PC-9 (cell line): Measurements from ENCODE around the gene FDPS. TPM values are rescaled to one million over a fixed set of nuclear protein-coding genes. Genes with fewer than 3 reads are reported as not detected.

Source experiments
- BruUV-seq: library from RNA; stranded (reverse); fragments of 400-500 nt; replicated peaks from 2 replicates; lab custom pipeline; 2021; lab: Mats Ljungman, UMichigan
- CTCF ChIA-PET: fragments of 300-600 bp; sonication (Branson Sonifier 250); formaldehyde crosslinking; loops from one replicate; lab custom pipeline; 2022; ENCODE audit warnings: antibody characterized with exemption; lab: Charles Lee
- POLR2A ChIA-PET: fragments of 300-600 bp; sonication (Branson Sonifier 250); formaldehyde crosslinking; loops from one replicate; lab custom pipeline; 2022; ENCODE audit warnings: antibody characterized with exemption; ENCODE audit not compliant: unreplicated experiment; lab: Charles Lee
- DNase-seq, 2 experiments: peaks; one replicate each; pipeline versions ENCODE4 v3.0.0 to v3.0.0-alpha.2; 2015 to 2022; ENCODE audit warnings: mixed read lengths in 1 of 2
- H2AFZ ChIP-seq: fragments of 200-600 bp; sonication (generic); 2 replicates; pipeline ENCODE4 v1.8.1; 2017; ENCODE audit warnings: antibody characterized with exemption
- H3F3A ChIP-seq: fragments of 200-600 bp; sonication (generic); 2 replicates; pipeline ENCODE4 v1.8.1; 2017; ENCODE audit warnings: antibody characterized with exemption, mild to moderate bottlenecking, low read depth; ENCODE audit not compliant: insufficient read depth
- H3K27ac ChIP-seq: fragments of 200-600 bp; sonication (generic); 2 replicates; pipeline ENCODE4 v1.6.1; 2016; ENCODE audit warnings: mixed run types
- H3K27me3 ChIP-seq: fragments of 200-600 bp; sonication (generic); 2 replicates; pipeline ENCODE4 v1.6.1; 2016; ENCODE audit warnings: low read depth, mixed run types; ENCODE audit not compliant: insufficient read depth
- H3K36me3 ChIP-seq: fragments of 200-600 bp; sonication (generic); 2 replicates; pipeline ENCODE4 v1.6.1; 2016; ENCODE audit warnings: low read depth, mixed run types
- H3K4me1 ChIP-seq: fragments of 200-600 bp; sonication (generic); replicated peaks from 2 replicates; pipeline ENCODE4 v1.6.1; 2016; ENCODE audit warnings: mixed run types; ENCODE audit not compliant: insufficient read depth
- H3K4me2 ChIP-seq: fragments of 200-600 bp; sonication (generic); 2 replicates; pipeline ENCODE4 v1.6.1; 2017; ENCODE audit warnings: mixed run types
- H3K4me3 ChIP-seq: fragments of 200-600 bp; sonication (generic); 2 replicates; pipeline ENCODE4 v1.6.1; 2016; ENCODE audit warnings: mixed run types
- H3K79me2 ChIP-seq: fragments of 200-600 bp; sonication (generic); 2 replicates; pipeline ENCODE4 v1.6.1; 2017; ENCODE audit warnings: low read depth, mixed run types
- H3K9me2 ChIP-seq: fragments of 200-600 bp; sonication (generic); 2 replicates; pipeline ENCODE4 v1.8.1; 2017; ENCODE audit warnings: mild to moderate bottlenecking; ENCODE audit not compliant: insufficient read depth
- H3K9me3 ChIP-seq: fragments of 200-600 bp; sonication (generic); 2 replicates; pipeline ENCODE4 v1.8.1; 2016; ENCODE audit warnings: low read depth; ENCODE audit not compliant: insufficient read depth
- H4K20me1 ChIP-seq: fragments of 200-600 bp; sonication (generic); 2 replicates; pipeline ENCODE4 v1.8.1; 2017; ENCODE audit not compliant: insufficient read depth
- CTCF ChIP-seq: fragments of 200-600 bp; sonication (generic); conservative IDR thresholded peaks from 2 replicates; pipeline ENCODE4 v1.6.1; 2017; ENCODE audit warnings: mixed run types, antibody characterized with exemption, mild to moderate bottlenecking, moderate library complexity
- EZH2 ChIP-seq: fragments of 200-600 bp; sonication (generic); IDR thresholded peaks from 2 replicates; pipeline ENCODE4 v1.8.0; 2017; ENCODE audit warnings: antibody characterized with exemption, low read depth
- intact Hi-C: fragments of 100-400 bp; cut with micrococcal nuclease; formaldehyde crosslinking; loops from one replicate; pipeline ENCODE4 v1.10.0; 2022; ENCODE audit not compliant: unreplicated experiment
- total RNA-seq: library from RNA; stranded (reverse); gene quantifications from 2 replicates; pipeline ENCODE4 v1.2.3, GENCODE V29; 2021

FDPS gene
- total RNA-seq, 1 experiment from 2014 or later: 568 TPM

- Histone ChIP-seq H3K9me2 (0 out of 2 replicates have a peak, but pooled peaks cover 6% of the 10 kb centered on the region), H3K4me1 (peaks cover 20% of the 10 kb centered on the region), H3K79me2 (peaks cover 22% of the 10 kb centered on the region), H4K20me1 (peaks cover 11% of the 10 kb centered on the region; the same call in 1 of the 2 replicates), H3K9me3 (no peaks in the 10 kb centered on the region), H3K27me3 (no peaks in the 10 kb centered on the region), H2AFZ (no peak overlapping the region), H3F3A (peaks cover 16% of the 10 kb centered on the region), H3K4me3 (no peak overlapping the region), H3K36me3 (no peaks in the 10 kb centered on the region), H3K27ac (no peak overlapping the region), H3K4me2 (no peak overlapping the region)
- no TSS peak for BruUV-seq
- DNase-seq: no peak
- TF ChIP-seq EZH2: no peak
- no peak for TF ChIP-seq CTCF
- ChIA-PET CTCF (no interaction called here), POLR2A (no interaction called here)
- intact Hi-C loops: loop anchor here (5.0 kb wide), 1 partner anchor 44 kb away; the partner anchor contains the start of gene SCAMP3
Observed at GRCh38 chr1:155305881-155306391, 2.7 kb upstream of the FDPS start.

- Histone ChIP-seq H3K4me2 (peak overlapping the region; percentile 72), H3K4me1 (peaks cover 26% of the 10 kb centered on the region), H3K4me3 (peak overlapping the region; percentile 88; the same call in 1 of the 2 replicates), H3K27ac (peak overlapping the region; percentile 91), H3K79me2 (peaks cover 35% of the 10 kb centered on the region), H3K9me2 (0 out of 2 replicates have a peak, but pooled peaks cover 6% of the 10 kb centered on the region), H4K20me1 (peaks cover 16% of the 10 kb centered on the region; the same call in 1 of the 2 replicates), H3K27me3 (no peaks in the 10 kb centered on the region), H2AFZ (no peak overlapping the region), H3F3A (peaks cover 16% of the 10 kb centered on the region), H3K36me3 (no peaks in the 10 kb centered on the region; the same call in 1 of the 2 replicates), H3K9me3 (no peaks in the 10 kb centered on the region)
- POLR2A ChIA-PET: interaction anchor here (1.4 kb wide), 1 partner anchor 16 kb away, joined by 24 read pairs; no protein-coding TSS in a partner anchor
- BruUV-seq: no TSS peak
- intact Hi-C loops: loop anchor here (5.0 kb wide), 1 partner anchor 45 kb away; the partner anchor contains the start of gene SCAMP3
- TF ChIP-seq EZH2 (no peak), CTCF (no peak)
- CTCF ChIA-PET: interaction anchor here (0.6 to 0.9 kb wide), 3 partner anchors 36 to 700 kb away, joined by 3 to 6 read pairs (median 4); no protein-coding TSS in a partner anchor
- DNase-seq: no peak
Observed at GRCh38 chr1:155307247-155307740, 1.4 kb upstream of the FDPS start.

GRCh38 chr1:155309423-155310021 lies 856 bp downstream of the FDPS start:
- Histone ChIP-seq H3K4me3 (peak overlapping the region; percentile 88), H3K9me2 (0 out of 2 replicates have a peak, but pooled peaks cover 6% of the 10 kb centered on the region), H4K20me1 (peaks cover 16% of the 10 kb centered on the region; the same call in 1 of the 2 replicates), H3K79me2 (peaks cover 44% of the 10 kb centered on the region), H3K4me1 (peaks cover 26% of the 10 kb centered on the region), H2AFZ (peak overlapping the region; percentile 72), H3K4me2 (peak overlapping the region; percentile 91), H3K9me3 (no peaks in the 10 kb centered on the region), H3K36me3 (peaks cover 4% of the 10 kb centered on the region), H3K27me3 (no peaks in the 10 kb centered on the region), H3F3A (peaks cover 21% of the 10 kb centered on the region), H3K27ac (peak overlapping the region; percentile 91)
- ChIA-PET POLR2A (interaction anchor here (0.6 to 1.0 kb wide), 3 partner anchors 14 to 1648 kb away, joined by 3 to 7 read pairs (median 3); no protein-coding TSS in a partner anchor), CTCF (no interaction called here)
- BruUV-seq: no TSS peak
- DNase-seq: peak; percentile 63 to 67
- TF ChIP-seq CTCF (no peak), EZH2 (no peak)
- intact Hi-C loops: loop anchor here (2.0 to 5.0 kb wide), 2 partner anchors 37 to 47 kb away; partner anchors contain the start of genes CLK2 and SCAMP3
